Measurements from ENCODE around the gene CALCR.
"Not testable (repeated sequence)": the region's sequence is repeated elsewhere in the genome, so short reads cannot be mapped to it uniquely, and the experiment has no call there.

The CALCR gene

DNA sequence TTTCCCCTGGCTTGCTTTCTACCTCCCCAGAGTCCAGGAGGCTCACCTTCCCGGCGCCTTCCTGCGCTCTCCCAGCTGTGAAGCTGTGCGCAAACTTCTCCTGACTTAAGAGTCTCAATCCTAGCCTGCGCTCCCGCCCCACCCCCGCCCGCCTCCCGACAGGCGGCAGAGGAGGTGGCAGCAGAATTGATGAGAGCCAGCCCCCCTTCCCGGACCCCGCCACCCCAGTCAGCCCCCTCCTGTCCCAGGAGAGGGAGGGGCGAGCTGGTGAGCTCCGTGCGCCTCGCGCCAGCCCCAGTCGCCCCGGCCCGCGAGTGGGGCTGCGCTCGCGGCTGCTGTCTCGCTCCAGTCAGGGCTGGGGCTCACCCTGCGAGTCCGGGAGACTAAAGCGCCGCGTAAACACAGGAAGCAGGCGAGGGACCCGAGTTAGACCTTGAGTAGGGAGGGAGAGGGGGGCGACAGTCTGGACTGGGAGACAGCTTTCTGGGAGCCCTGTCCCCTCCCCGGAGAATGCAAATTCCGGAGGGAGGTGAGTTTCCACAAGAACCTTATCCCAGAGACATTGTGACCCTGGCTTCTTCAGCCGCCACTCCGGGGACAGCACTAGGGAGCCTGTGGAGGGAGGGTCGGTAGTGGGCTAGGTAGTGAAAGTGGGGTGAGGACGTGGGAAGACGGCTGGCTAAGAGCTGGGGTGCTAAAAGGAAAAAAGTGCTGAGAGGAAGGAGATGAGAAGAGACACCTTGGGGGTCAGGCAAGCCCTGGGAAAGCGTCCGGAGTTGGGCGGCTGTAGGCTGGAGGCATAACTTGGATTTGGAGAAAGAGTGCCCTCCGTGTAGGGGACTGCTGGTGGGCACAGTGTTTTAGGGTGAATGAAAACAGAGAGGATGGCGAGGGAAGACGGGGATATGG is at the start of gene CALCR:
Gene CALCR, minus strand, starts transcription at position 79 of the 909 bp plus-strand sequence. CDS start 87,743 bp downstream, outside the sequence.
- no peak for DNase-seq (ENCODE audit: low read depth)

DNA sequence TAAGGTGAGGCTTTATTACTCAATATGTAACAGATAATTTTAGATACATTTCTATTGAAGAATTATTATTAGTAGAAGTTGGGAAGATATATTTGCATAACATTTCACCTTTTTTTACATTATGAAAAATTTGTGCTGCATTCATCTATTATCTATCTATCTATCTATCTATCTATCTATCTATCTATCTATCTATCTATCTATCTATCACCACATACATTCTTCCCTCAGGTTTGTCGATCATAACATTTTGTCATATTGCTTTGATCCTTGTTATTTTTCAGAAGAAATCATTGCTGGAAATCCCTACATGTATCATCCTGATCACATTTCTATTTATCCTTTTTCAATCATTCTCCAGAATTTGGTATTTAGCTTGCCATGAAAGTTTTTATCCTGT is 49.3 kb upstream of the CALCR start:
- DNase-seq (ENCODE audit: low read depth): no peak

DNA sequence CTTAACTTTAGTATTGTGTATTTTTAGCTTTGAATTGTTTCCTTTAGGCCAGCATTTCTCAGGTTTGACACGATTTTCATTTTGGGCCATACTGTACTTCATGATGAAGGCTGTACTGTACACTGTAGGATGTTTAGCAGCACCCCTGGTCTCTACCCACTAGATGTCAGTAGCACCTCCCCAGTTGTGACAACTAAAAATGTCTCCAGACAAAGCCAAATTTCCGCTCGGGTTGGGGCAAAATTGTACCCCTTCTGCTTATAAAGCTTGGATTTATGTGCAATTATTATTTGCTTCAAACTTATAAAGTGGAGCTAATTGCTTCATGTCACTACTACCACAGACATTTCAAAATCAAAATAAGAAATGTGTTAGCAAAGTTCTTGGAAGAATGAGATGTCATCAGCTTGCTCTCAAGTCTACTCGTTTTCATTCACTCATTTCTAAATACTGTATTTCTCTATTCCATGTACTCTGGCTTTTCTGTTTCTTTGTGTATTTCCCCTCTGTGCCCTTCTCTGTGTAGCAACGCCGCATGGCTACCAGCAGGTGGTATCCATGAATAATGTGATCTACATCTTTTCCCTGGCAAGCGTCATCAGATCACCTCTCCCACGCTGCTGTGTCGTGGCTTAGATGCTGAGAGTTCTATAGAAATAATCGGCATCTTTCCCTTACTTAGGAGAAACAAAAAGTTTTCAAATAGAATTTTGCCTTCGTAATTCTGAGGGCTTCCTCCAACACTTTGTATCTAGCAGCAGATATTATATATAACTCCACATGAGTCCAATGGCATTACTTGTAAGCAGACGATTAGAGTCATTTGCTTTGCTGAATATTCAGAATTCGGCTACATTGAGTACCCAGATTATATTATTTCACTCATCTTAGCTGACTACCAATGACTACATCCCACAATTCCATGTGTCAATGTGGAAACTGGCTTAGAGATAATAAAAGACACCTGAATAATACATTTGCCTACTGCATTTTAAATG is 47.8 kb upstream of the CALCR start:
- no peak for DNase-seq (ENCODE audit: low read depth)

DNA sequence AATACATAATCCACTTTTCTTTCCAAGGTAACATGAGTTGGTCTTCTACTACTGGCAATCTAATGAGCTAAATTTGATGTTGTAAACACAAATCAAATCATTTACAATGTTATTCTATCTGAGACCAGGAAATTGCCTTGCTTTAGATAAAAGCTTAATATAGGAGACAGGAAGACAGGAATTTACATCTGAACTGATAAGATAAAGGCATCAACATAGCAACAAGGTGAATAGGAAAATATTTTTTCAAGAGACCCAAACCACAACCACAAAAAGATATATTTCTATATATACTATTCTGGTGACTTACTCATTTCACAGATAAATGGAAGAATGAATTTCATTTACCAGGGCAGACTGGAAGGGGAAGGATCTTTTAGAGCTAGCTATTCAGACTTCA is 46.3 kb upstream of the CALCR start:
- no peak for DNase-seq (ENCODE audit: low read depth)

DNA sequence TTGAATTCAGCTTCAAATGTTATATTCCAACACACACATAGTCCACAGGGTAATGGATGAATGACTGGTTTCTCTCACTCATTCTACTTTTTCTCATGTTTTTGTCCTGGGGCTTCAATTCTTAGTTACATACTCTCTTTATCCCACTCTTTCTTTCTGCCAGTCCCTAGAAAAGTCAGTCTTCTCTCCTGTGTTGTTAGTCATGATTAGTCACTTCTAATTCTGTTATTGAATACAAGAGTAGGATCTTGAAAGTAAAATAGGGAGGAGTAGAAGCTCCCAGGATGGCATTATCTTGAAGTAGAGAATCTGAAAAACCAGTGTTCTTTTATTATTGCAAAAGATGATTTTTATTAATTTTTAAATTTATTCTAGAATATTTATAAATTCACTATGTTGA is 45.5 kb upstream of the CALCR start:
- DNase-seq (ENCODE audit: low read depth): no peak

DNA sequence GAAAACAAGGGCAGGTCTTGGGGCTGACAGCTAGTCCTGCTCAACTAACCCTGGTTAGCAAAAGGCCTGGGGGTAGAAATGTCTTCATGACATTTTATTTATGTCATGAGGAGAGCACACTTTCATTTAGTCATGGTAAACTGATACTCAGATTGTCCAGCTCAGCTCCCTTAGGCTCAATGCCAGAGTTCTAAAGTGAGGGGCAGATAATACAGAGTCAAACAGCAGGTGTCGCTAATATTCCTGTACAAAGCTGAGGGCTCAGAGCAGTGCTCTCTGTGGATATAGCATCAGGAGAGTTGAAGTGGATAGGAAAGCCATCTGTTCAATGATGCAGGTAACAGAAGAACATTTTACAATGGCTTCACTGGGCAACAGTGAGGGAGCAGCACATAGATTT is 26.8 kb upstream of the CALCR start:
- DNase-seq (ENCODE audit: low read depth): no peak

DNA sequence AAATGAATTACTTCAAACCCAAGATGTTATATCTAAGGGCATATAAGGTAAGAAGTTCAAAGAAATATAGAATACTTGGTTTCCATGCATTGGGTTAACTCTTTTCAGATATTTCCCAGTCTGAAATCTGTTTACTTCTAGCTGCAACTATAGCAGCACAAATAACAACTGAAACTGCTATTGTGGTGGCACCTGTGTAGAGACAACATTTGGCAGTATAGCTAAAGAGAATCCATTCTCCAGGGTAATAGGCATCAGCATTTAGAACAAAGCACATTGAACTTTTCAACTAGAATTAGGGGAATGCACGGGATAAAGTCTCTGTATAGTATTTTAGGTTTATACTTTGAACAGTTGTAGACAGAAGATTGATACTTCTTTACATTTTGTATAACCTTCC is 19.7 kb upstream of the CALCR start:
- DNase-seq (ENCODE audit: low read depth): no peak

DNA sequence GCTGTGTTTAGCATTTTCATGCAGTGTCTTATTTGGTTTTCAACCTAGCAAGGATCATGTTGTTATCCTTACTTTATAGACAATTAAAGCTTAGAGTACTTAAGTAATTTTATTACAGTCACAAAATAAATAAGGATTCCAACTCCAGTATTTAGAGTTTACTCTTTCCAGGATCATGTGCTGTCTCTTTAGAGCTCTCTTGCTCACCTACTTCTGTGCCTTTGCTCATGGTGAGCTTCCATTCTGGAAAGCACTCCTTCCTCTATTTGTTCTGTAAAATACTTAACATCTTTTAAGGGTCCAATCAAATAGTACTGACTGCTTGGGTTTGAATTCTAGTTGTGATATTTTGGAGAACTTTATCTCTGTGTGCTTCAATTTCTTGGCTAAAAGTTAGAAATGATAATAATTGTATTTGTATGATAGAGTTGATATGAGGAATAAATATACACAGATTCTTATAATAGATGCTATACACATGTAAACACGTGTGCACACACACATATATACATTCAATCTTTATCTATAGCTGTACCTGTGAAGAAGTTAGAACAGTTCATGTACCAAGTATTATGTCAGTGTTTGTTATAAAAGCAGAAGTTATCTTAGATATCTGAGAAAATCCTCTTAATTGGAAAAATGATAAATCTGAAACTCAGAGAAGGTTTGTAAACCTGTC is 18.2 kb upstream of the CALCR start:
- no peak for DNase-seq (ENCODE audit: low read depth)

DNA sequence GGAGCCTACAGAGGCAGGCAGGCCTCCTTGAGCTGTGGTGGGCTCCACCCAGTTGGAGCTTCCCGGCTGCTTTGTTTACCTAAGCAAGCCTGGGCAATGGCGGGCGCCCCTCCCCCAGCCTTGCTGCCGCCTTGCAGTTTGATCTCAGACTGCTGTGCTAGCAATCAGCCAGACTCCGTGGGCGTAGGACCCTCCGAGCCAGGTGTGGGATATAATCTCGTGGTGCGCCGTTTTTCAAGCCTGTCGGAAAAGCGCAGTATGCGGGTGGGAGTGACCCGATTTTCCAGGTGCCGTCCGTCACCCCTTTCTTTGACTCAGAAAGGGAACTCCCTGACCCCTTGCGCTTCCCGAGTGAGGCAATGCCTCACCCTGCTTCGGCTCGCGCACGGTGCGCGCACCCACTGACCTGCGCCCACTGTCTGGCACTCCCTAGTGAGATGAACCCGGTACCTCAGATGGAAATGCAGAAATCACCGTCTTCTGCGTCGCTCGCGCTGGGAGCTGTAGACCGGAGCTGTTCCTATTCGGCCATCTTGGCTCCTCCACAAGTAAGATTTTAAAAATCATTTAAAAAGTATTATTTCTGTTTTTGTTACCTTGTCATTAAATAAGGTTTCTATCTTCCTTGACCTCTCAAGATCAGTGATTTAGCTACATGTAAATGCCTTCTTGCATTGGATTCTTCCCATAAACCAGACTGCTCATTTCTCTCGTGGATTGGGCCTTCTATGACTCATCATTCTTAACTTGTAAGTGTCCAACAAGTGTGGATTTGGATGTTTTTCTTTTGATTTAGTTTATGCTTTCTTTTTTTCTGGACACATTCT is 16.9 kb upstream of the CALCR start:
- DNase-seq (ENCODE audit: low read depth): not testable (repeated sequence)

DNA sequence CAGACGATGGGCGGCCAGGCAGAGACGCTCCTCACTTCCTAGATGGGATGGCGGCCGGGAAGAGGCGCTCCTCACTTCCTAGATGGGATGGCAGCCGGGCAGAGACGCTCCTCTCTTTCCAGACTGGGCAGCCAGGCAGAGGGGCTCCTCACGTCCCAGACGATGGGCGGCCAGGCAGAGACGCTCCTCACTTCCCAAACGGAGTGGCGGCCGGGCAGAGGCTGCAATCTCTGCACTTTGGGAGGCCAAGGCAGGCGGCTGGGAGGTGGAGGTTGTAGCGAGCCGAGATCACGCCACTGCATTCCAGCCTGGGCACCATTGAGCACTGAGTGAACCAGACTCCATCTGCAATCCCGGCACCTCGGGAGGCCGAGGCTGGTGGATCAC is 11.9 kb upstream of the CALCR start:
- not testable (repeated sequence) for DNase-seq (ENCODE audit: low read depth)

DNA sequence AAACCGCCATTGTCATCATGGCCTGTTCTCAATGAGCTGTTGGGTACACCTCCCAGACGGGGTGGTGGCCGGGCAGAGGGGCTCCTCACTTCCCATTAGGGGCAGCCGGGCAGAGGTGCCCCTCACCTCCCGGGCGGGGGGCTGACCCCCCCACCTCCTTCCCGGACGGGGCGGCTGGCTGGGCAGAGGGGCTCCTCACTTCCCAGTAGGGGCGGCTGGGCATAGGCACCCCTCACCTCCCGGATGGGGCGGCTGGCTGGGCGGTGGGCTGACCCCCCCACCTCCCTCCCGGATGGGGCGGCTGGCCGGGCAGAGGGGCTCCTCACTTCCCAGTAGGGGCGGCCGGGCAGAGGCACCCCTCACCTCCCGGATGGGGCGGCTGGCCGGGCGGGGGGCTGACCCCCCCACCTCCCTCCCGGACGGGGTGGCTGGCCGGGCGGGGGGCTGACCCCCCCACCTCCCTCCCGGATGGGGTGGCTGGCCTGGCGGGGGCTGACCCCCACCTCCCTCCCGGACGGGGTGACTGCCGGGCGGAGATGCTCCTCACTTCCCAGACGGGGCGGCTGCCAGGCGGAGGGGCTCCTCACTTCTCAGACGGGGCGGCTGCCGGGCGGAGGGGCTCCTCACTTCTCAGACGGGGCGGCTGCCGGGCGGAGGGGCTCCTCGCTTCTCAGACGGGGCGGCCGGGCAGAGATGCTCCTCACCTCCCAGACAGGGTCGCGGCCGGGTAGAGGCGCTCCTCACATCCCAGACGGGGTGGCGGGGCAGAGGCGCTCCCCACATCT is 11.4 kb upstream of the CALCR start:
- DNase-seq (ENCODE audit: low read depth): not testable (repeated sequence)

DNA sequence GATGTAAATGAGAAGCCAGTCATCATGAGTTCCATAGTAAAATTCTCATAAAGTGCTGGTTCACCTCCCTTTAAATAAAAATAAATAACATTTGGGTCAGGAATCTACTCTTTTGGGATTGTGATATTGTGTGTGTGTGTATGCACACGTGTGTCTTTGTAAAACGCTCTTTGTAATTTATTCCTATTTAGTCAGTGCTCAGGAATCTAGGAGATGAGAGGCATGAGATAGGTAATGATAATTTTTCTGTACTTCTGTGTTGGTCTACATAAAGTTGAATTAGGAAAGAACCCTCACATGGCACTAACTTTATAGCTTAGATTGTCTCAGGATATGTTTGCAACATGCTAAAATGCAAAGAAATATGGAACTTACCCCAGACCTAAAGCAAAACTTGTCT is 4.9 kb upstream of the CALCR start:
- DNase-seq (ENCODE audit: low read depth): no peak

DNA sequence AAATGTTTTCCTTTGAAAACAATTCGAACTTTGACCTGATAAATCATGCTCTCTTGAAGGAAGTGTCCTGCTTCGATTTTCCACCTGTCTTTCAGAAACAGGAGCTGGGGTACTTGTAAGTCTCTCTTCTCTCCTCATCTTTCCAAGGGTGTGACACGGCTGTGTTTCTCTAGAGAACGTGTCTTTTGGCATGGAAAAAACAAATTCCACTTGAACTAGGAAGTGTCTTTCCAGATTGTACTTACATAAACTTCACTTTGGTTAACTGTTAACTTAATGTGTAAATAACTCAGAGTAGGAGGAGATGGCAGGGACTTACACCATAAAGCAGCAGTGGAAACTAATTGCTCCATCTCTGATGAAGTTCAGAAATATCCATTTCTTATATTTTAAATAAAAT is 4.2 kb upstream of the CALCR start:
- DNase-seq (ENCODE audit: low read depth): no peak

DNA sequence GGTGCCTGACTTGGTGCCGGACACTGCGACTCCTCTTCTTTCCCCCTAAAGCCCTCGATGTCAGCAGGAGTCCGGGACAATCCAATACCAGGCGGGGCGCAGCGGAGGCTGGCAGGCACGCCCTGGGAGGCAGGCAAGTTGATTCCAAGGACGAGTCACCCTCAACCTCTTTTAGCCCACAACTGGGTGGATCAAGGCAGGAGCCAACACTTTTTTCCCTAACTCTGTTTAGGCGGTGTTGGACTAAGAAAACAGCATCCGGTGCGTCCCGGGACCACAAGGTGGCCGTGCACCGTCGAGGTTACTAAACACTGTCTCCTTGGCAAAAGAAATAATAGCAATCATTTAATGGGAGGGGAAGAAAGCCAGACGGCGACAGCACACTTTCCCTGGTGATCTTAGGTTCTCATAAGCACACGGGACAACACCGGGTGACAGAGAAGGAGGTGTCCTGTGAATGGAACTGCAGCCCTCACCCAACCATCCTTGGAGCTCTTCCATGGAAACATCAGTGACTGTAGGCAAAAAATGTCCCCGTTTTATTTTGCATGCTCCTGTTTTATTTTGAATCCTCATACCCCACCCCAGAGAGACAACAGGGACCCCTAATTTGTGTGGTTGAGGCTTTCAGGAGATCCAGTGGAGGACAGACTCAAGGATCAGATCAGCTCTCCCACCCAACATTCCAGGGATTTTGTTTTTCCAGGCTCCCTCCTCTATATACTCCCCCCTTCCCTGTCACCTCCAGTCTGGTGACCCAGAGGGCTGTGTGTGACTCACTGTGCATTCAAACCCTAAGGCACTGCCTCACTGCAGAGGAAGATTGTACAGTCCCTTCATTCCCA is 1.3 kb upstream of the CALCR start:
- no peak for DNase-seq (ENCODE audit: low read depth)

DNA sequence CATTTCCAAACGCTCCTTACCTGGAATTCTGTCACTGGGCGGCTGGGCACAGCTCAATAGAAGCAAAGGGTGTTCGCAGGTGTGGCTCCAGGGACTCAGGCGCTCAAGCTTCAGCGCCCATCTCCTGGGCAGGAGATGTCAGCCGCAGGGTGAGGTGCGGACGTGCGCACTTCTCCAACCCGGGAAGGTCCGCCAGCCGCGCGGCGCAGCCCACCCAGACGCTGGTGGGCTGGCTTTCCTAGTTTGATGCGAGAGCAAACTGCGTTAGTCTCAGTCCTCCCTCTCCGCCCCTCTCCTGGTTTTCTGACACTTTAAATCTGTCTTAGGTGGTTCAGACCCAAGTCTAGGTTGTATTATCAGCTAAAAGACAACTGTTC is 267 bp downstream of the CALCR start:
- DNase-seq (ENCODE audit: low read depth): no peak

DNA sequence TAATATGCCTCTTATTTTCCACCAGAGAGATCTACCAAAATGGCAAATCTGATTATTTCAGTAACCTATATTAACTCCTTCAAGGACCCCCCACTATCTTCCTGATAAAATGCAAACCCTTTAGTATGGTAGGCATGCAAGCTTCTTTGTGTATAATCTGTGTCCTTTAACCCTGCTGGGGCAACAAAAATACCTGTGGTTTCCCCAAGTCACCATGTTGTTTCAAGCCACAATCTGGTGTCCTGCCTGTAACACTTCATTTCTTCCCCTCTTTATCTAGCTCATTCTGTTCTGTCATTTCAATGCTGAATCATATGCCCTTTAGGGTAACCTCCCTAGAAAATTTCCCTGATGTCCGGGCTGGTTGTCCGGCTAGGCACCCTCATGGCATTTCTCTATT is 5.3 kb downstream of the CALCR start:
- no peak for DNase-seq (ENCODE audit: low read depth)

DNA sequence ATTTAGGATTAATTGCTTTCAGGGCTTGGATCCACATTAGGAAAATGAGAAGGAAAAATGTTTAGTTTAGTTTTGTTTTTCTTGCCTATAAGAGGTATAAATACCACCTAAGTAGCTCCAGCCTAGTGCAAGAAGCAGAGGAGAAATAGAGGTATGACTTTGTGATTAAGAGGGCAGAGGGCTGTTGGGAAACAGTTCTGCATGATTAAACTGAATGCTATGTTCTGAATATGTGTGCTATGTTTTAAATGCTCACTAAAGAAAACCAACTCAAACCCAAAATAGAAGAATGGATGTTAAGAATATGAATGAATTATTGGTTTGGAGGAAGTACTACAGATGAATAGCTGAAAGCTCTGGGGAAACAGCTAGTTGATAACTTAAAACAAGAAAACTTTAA is 7.6 kb downstream of the CALCR start:
- DNase-seq (ENCODE audit: low read depth): no peak

DNA sequence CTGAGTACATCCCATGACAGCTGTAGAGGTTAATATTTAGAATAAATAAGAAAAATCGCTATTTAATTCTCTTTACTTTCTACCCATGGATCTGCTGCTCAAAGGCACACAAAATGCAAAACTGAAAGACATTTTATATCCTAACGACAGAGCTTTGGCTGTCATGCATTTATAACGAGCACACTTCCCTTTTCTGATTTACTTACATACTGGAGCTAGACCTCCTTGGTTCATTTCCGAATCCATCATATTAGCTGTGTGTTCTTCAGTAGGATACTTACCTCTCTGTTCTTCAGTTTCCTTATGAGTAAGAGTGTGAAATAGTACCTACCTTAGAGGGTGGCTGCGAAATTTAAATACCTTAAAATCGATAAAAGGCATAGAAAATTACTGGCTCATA is 10.9 kb downstream of the CALCR start:
- no peak for DNase-seq (ENCODE audit: low read depth)

DNA sequence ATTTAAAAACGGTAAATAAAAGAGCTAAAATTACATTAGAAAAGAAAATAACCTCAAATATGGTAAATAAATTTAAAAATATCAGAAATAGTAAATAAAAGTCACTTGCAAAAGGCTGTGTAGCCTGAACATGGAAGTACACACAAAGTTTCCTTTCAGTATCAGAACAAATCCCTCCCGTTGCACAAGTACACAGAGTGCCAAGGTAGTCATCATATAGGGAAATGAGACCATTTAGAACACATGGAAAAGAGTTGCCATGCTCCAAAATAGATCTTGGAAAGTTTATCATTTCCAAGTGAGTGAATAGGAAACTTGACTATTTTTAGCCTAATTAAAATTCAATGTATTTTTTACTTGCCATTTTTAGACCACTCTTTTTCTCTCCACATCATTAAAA is 11.6 kb downstream of the CALCR start:
- DNase-seq (ENCODE audit: low read depth): no peak

DNA sequence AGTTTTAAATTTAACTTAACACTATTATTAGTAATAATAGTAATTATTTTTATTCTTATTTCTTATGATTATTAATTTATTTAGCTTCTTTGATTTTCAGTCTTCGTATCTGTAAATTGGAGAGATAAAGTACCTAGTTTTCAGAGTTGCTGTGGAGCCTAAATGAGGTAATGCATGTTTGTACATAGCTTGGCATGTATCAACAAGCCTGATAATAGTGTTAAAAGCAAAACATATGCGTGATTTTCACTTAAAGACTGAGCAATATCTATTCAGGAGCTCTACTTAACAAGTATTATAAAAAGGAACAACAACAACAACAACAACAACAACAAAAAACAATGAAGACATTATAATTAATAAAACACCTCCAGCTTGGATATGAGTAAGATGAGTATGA is 12.4 kb downstream of the CALCR start:
- no peak for DNase-seq (ENCODE audit: low read depth)
